ENCODE measurements around the gene PHF2.

DNA sequence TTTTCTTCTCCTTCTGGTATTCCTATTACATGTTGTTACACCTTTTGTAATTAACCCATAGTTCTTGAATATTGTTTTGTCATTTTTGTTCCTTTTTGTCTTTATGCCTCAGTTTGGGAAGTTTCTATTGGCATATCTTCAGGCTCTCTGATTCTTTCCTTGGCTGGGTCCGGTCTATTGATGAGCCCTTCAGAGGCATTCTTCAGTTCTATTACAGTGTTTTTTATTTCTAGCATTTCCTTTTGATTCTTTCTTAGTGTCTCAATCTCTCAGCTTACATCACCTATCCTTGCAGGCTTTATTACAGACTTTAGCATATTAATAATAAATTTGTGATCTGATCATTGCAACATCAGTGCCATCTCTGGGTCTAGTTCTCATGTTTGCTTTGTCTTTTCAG, 33.8 kb downstream of the PHF2 start:
- TF ChIP-seq SUZ12 (IDR thresholded peaks at IDR 0.05), result no peak
- TF ChIP-seq BHLHE40 (IDR thresholded peaks at IDR 0.05; ENCODE audit: borderline replicate concordance), result no peak
- TF ChIP-seq ARNT (IDR thresholded peaks at IDR 0.05), result no peak
- no peak for TF ChIP-seq FOXM1 (IDR thresholded peaks at IDR 0.05; ENCODE audit: borderline replicate concordance)
- TF ChIP-seq NFRKB (IDR thresholded peaks at IDR 0.05), result no peak
- TF ChIP-seq ELF4 (IDR thresholded peaks at IDR 0.05), result no peak
- no peak for TF ChIP-seq TARDBP (IDR thresholded peaks at IDR 0.05)
- no peak for TF ChIP-seq HDGF (IDR thresholded peaks at IDR 0.05; ENCODE audit: borderline replicate concordance)

All from HEK293T (cell line).